HG02943 (cell line): ENCODE data around the gene FIS1.

ENCODE experiments used
- ATAC-seq: cut with Tn5 transposase; IDR thresholded peaks from one replicate; pipeline ENCODE4 v1.9.1; 2021; ENCODE audit warnings: mild to moderate bottlenecking, low read depth, moderate library complexity; ENCODE audit not compliant: unreplicated experiment

FIS1 gene

GRCh38 chr7:101235050-101235449, 9.8 kb downstream of the FIS1 start:
- no peak for ATAC-seq

DNA sequence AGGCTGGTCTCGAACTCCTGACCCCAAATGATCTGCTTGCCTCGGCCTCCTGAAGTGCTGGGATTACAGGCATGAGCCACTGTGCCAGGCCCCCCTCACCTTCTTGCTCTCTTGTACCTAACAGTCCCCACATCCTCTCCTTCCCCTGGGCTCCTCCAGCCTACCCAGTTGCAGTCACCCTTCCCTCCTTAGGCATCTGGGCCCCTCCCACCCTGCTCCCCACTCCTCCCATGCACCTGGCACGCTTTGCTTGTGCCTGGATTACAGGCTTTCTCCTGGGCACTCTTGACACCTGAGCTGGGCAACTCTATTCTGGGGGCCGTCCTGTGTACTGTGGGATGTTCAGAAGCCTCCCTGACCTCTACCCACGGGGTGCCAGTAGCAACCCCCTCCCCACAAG, 10.2 kb downstream of the FIS1 start:
- no peak for ATAC-seq

DNA sequence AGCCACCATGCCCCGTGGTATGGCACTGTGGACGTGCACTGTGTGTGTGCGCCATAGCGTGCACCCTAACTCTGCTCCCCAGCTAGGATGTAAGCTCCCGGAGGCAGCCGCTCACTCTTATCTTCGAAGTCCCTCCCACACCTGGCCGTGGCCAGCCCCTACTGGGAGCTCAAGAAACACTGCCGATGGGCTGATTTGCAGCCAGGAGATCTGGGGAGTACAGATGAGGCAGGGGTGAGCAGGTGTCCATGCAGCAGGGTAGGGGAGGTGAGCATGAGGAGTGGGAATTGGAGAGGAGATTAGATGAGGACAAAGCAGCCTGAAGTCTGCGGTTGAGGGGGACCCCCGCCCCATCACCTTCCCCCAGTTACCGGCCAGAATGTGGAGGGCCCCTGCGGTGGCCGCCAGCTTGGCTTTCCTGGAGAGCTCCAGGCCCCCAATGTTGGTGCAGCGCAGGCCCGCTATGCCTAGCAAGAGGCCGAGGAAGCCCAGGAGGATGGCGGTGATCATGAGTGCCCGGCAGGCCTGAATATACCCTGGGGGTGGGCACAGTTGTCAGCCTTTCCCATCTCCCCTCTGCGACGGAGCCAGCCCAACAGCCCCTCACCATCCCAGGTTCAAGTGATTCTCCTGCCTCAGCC, 10.9 kb downstream of the FIS1 start:
- no peak for ATAC-seq

DNA sequence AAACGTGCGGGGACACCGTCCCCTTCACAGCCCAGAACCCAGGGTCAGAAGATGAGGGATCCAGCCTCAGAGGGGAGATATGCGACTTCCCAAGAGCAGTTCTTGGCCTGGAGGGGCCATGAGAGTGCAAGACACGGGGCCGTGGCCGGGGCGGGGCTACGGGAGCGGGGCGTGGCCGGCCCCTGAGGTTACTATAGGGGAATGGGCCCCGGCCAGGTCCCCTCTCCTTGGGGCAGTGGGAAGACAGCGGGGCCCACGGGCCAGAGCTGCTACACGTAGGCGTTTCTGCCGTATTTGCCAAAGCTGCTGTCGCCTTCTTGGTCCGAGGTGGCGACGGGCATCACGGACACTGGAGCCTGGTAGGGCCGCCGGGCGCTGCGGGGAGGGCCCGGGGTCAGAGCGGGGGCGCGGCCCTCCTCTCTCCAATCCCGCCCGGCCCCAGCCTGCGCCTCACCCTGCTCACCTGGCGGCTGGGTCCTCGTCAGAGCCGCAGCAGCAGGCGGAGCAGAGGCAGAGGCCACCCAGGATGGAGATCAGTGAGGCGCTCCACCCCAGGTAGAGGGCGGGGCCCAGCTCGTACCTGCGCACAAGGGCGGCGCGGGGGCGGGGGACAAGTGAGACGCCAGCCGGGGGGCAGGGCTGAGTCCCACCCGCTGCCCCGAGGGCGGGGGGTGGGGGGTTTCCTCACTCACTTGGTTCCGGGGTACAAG, 12.6 kb downstream of the FIS1 start:
- ATAC-seq = no peak

GRCh38 chr7:101231644-101232043, 13.2 kb downstream of the FIS1 start:
- ATAC-seq = no peak

GRCh38 chr7:101226721-101227120, 18.2 kb downstream of the FIS1 start:
- ATAC-seq = no peak

DNA sequence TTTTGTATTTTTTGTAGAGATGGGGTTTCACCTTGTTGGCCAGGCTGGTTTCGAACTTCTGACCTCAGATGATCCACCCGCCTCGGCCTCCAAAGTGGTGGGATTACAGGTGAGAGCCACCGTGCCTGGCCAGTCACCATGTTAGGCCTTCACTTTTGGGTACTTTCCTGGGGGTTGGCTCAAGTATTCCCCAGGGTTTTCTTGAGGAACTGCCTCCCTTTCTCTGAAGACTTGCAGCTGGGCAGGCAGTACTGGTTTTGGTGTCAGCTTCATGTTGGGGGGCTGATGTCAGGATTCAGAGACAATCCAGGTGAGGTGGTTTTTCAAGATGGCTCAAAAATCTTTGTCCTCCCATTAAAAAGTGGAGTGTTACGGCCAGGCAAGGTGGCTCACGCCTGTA, 19.2 kb downstream of the FIS1 start:
- no peak for ATAC-seq

DNA sequence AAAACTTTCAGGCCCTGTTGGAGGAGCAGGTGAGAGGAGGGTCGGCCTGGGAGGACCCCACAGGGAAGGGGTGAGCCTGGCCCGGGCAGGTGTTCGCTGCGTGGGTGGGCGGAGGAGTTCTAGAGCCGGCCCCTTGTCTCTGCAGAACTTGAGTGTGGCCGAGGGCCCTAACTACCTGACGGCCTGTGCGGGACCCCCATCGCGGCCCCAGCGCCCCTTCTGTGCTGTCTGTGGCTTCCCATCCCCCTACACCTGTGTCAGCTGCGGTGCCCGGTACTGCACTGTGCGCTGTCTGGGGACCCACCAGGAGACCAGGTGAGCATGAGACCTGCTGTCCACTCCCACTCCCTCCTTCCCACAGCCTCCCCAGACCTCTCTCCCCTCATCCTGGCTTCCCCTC, 21.4 kb downstream of the FIS1 start:
- ATAC-seq = no peak

- ATAC-seq = no peak
Observed at GRCh38 chr7:101222275-101222830, 22.5 kb downstream of the FIS1 start.

GRCh38 chr7:101220295-101220694, 24.6 kb downstream of the FIS1 start:
- ATAC-seq = no peak

DNA sequence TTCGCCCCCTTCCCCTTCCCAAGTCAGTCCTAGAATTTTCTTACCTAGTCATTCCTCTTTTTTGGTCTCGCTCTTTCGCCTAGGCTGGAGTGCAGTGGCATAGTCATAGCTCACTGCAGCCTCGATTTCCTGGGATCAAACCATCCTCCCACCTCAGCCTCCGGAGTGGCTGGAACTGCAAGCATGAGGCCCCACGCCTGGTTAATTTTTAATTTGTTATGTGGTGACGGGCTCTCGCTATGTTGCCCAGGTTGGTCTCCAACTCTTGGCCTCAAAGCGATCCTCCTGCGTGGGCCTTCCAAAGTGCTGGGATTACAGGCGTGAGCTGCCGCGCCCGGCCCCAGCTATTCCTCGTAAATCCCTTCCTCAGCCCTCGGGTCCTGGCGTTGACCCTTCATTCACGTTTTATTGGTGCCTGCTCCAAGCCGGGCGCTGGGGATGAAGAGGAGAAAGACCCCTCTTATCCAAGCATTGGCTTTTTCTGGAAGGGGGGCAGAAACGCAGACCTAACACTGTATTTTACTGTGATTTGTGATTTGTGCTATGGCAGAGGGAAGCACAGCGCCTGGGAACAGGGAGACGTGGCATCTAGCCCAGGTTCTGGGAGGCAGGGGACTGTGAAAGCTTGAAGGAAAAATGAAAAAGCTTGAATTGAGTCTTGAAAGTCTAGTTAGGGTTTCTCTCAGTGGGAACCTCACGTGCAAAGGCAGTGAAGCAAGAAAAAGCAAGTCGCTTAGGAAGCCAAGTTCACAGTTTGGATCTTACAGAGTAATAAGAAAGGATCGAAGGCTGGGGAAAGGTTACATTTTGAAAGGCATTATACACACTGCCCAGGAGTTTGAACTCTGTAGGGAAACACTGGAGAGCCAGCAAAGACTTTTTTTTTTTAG, 26.4 kb downstream of the FIS1 start:
- ATAC-seq = peak; percentile 6

DNA sequence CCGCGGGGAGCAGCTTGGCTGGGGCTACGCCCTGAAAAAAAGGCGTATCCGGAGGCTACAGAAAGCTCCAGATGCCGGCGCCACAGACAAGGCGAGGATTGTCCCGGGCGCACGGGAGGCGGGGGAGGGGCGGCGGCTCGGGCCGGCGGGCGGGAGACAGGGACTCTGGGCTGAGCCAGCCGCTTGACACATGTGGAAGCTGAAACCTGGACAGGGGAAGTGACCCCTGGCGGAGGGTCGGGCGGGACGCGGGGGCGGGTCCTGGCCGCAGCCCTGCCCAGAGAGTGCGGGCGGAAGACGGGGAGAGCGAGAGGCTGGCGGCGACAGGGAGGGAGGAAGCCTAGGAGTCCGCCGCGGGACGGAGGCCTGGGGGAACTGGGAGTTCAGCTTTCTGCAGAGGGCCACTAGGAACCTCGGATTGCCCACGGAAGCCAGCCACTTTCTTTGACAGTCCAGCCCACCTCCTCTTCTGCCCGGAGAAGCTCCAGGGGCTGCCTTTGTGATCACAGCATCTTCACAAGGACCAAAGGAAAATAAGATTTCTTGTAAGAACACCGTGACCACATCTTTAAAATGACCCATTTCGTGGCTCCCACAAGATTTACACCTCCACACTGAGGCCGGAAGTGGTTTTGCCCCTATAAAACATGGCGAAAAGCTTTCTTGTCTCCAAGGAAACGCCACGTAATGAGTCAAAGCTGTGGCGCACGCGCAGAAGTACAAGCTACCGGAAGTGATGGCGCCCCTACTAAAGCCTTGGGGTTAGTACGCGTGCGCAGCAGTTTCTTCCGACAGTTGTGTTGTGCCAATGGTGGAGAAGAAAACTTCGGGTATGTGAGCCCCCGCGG, 27.3 kb downstream of the FIS1 start, which contains the start of the genes PLOD3 and ZNHIT1:
PLOD3 (minus strand) TSS at position 194 of the 848 bp plus-strand sequence. CDS start 307 bp downstream, outside the sequence.
ZNHIT1 (plus strand) TSS at position 778 of the 848 bp plus-strand sequence; CDS start at position 809, 31 bp downstream.
- peak; percentile 67 for ATAC-seq

- no peak for ATAC-seq
Observed at GRCh38 chr7:101216860-101217387, 28.0 kb downstream of the FIS1 start.

GRCh38 chr7:101216001-101216859, 28.7 kb downstream of the FIS1 start:
- no peak for ATAC-seq

DNA sequence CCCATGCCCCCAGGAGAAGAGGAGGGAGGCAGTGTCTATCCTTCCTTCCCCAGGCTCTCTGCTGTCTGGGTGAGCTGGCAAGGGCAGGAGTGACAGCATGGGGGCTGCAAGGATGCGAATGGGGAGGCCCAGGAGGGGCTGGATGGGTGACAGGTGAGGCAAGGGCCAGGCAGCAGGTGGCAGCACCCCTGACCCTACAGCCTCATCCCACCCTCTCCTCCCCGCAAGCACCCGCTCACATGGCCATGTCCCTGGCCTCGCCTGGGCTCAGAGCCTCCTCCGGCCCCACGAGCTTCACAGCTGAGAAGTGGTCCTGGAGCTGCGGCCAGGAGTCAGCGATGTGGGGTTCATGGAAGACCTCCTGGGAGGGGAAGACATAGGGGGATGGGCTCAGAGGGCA, 32.9 kb downstream of the FIS1 start:
- no peak for ATAC-seq

DNA sequence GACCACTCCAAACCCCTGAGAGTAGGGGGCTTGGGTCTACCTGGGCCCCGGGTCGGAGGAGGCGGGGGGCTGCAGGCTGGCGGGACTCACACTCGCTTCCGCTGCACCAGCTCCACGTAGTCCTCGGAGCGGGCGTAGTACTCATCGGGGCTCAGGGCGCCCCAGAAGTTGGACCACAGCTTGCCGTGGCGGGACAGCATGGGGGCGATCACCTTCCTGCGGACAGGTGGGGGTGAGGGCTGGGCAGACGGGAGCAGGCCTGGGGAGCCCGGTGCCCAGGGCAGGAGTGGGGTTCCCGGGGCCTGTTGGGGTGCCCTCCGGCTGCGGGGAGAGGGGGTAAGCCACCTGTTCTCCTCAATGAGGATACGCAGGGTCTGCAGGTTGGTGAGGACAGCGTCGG, 33.4 kb downstream of the FIS1 start:
- no peak for ATAC-seq

DNA sequence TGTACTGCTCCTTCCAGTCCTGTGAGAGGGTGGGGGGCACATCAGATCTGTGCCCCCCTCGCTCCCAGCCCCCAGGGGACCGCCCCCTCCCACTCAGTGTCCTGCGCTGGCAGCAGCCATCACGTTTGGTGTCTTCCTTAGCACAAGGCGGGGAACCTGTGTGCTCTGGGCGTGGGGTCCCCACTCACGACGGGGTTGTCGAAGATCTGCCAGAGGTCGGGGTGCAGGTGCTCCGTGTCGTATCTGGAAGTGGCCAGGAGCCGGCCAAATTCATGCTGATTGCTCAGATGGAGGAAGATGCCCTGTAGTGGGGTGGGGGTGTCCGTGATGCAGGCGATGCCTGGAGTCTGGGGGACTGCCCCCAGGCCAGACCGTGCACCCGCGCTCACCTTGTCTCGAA, 34.7 kb downstream of the FIS1 start:
- ATAC-seq = no peak

DNA sequence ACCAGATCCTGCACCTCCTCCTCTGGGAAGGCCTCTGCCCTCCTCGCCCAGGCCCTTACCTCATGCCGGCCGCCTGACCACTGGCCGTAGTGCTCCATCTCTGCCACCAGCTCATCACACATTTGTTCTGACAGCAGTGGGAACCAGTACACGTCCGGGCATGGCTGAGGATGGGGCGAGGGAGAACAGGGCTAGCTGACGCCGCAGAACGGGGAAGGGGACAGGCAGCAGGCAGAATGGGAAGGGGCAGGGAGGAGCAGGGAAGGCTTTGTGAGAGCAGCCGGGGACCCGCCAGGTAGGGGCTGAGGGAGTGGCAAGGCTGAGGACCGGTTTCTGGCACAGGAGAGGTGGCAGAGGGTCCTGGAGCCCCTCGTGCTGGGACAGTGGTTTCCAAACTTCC, 36.1 kb downstream of the FIS1 start:
- ATAC-seq = no peak

GRCh38 chr7:101207459-101207858, 37.4 kb downstream of the FIS1 start:
- ATAC-seq = no peak
